ENCODE data around the gene ANO7. TPM values are rescaled to one million over a fixed set of nuclear protein-coding genes. Genes with fewer than 3 reads are reported as not detected.

The ANO7 gene
- total and polyA plus RNA-seq, 2 experiments from 2014 or later: 0.22 to 2.6 TPM

DNA sequence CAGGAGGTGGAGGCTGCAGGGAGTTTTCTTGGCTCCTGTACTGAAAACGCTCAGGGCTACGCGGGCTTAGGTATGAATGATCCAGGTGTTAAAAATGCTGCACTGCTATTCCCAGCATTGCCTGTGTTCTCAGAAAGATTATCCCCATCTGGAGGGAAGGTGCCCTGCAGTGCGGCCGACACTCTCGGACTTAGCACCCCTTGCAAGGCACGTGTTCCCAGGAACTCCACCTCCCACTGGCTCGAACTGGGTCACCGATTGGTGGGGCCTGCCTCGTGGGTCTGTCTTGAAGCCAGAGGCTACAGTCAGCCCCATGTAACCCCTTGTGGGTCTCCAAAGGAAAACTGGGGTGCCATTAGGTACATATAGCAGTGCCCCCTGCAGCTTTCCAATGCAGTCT, 25.7 kb downstream of the ANO7 start:
- TF ChIP-seq EZH2phosphoT487 (IDR thresholded peaks at IDR 0.05; ENCODE audit: insufficient read depth, low read depth): no peak
- TF ChIP-seq EZH2 (IDR thresholded peaks at IDR 0.05; ENCODE audit: insufficient read depth, poor library complexity, severe bottlenecking): no peak

DNA sequence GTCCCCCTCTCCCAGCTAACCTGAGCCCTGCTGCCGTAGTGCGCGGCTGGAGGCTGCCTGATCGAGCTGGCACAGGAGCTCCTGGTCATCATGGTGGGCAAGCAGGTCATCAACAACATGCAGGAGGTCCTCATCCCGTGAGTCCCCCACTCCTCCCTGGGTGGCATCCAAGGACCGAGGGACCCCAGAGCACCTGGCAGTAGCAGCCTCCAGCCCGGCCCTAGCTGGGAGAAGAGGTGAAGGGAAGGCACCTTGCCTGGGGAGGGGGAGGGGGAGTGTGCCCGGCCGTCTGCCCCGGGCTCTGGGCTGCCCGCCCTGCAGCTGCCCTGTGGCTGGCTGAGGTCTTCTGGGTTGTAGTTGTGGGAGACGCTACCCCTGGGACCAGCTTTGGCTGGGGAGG, 26.3 kb downstream of the ANO7 start:
- Histone ChIP-seq H2AFZ (no peak overlapping the region), H4K20me1 (ENCODE audit: insufficient read depth) (no peaks in the 10 kb centered on the region), H3K9me2 (ENCODE audit: insufficient read depth) (no peaks in the 10 kb centered on the region), H3K79me2 (ENCODE audit: insufficient read depth) (no peaks in the 10 kb centered on the region), H3K9ac (no peak overlapping the region), H3K27me3 (replicated peaks; ENCODE audit: insufficient read depth) (peaks cover 17% of the 10 kb centered on the region), H3K9me3 (ENCODE audit: low read depth) (no peaks in the 10 kb centered on the region), H3K4me2 (ENCODE audit: unreplicated experiment) (no peak overlapping the region), H3F3A (ENCODE audit: insufficient read depth) (peaks cover 9% of the 10 kb centered on the region), H3K36me3 (ENCODE audit: low read depth) (no peaks in the 10 kb centered on the region), H3K4me3 (no peak overlapping the region), H3K4me1 (ENCODE audit: insufficient read depth) (peaks cover 11% of the 10 kb centered on the region), H3K27ac (no peak overlapping the region)
- no peak for DNase-seq
- 54 to 65% methylated on average over 8 to 11 of the region's 12 CpGs for WGBS, 2 experiments (ENCODE audit: low coverage in 1 of 2, low lambda C conversion rate in 2 of 2, missing lambda C conversion rate in 2 of 2)
- in situ Hi-C loops (cut with MboI): no loop called here
- no peak for TF ChIP-seq EZH2 (IDR thresholded peaks at IDR 0.05; ENCODE audit: insufficient read depth, poor library complexity, severe bottlenecking)
- TF ChIP-seq EZH2phosphoT487 (IDR thresholded peaks at IDR 0.05; ENCODE audit: insufficient read depth, low read depth): no peak

More for the DNA sequence above, 25.7 kb downstream of the ANO7 start:
- peak; percentile 31 for DNase-seq
- no peaks in the 10 kb centered on the region for H4K20me1 ChIP-seq (ENCODE audit: insufficient read depth)
- peaks cover 6% of the 10 kb centered on the region for H3K4me1 ChIP-seq (ENCODE audit: insufficient read depth)
- H2AFZ ChIP-seq: no peak overlapping the region
- 9 to 16% methylated on average over 10 of the region's 10 CpGs for WGBS, 2 experiments (ENCODE audit: low coverage in 1 of 2, low lambda C conversion rate in 2 of 2, missing lambda C conversion rate in 2 of 2)
- H3K27me3 ChIP-seq (replicated peaks; ENCODE audit: insufficient read depth): peaks cover 17% of the 10 kb centered on the region
- no peaks in the 10 kb centered on the region for H3K36me3 ChIP-seq (ENCODE audit: low read depth)
- no peak overlapping the region for H3K4me2 ChIP-seq (ENCODE audit: unreplicated experiment)
- H3F3A ChIP-seq (ENCODE audit: insufficient read depth): peaks cover 4% of the 10 kb centered on the region; the same call in 1 of the 2 replicates
- no peak overlapping the region for H3K4me3 ChIP-seq
- no peaks in the 10 kb centered on the region for H3K79me2 ChIP-seq (ENCODE audit: insufficient read depth)
- no peak overlapping the region for H3K27ac ChIP-seq
- H3K9me3 ChIP-seq (ENCODE audit: low read depth): no peaks in the 10 kb centered on the region
- no peak overlapping the region for H3K9ac ChIP-seq
- H3K9me2 ChIP-seq (ENCODE audit: insufficient read depth): no peaks in the 10 kb centered on the region
- in situ Hi-C loops (cut with MboI): no loop called here

DNA sequence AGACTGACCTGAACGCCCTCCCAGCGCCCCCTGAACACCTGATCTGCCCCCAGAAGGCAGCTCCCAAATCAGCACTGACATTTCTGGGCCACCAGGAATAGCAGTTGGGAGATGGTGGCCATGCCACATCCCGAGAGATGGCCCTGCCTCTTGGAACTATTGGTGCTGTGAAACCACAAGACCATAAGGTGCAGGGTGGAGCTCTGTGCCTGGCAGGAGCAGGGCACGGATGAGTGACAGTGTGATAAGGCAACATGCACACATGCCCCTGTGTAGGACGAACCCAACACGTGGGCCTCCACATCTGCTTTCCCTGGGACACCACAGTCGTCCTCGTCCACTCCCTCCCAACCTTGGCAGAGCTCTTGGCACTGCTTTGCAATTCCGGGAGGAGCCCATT, 26.9 kb downstream of the ANO7 start:
- in situ Hi-C loops (cut with MboI): no loop called here
- H3K9ac ChIP-seq: no peak overlapping the region
- H3K79me2 ChIP-seq (ENCODE audit: insufficient read depth): no peaks in the 10 kb centered on the region
- H3K27me3 ChIP-seq (replicated peaks; ENCODE audit: insufficient read depth): peaks cover 17% of the 10 kb centered on the region
- no peak overlapping the region for H2AFZ ChIP-seq
- no peak overlapping the region for H3K27ac ChIP-seq
- WGBS, 2 experiments (ENCODE audit: low coverage in 1 of 2, low lambda C conversion rate in 2 of 2, missing lambda C conversion rate in 2 of 2): 15 to 16% methylated on average over 9 of the region's 9 CpGs
- DNase-seq: no peak
- no peaks in the 10 kb centered on the region for H3K9me2 ChIP-seq (ENCODE audit: insufficient read depth)
- no peaks in the 10 kb centered on the region for H3K9me3 ChIP-seq (ENCODE audit: low read depth)
- H4K20me1 ChIP-seq (ENCODE audit: insufficient read depth): no peaks in the 10 kb centered on the region
- H3K36me3 ChIP-seq (ENCODE audit: low read depth): no peaks in the 10 kb centered on the region
- peaks cover 16% of the 10 kb centered on the region for H3K4me1 ChIP-seq (ENCODE audit: insufficient read depth)
- H3F3A ChIP-seq (ENCODE audit: insufficient read depth): peaks cover 16% of the 10 kb centered on the region
- TF ChIP-seq EZH2phosphoT487 (IDR thresholded peaks at IDR 0.05; ENCODE audit: insufficient read depth, low read depth) (no peak), EZH2 (IDR thresholded peaks at IDR 0.05; ENCODE audit: insufficient read depth, poor library complexity, severe bottlenecking) (no peak)
- no peak overlapping the region for H3K4me2 ChIP-seq (ENCODE audit: unreplicated experiment)
- H3K4me3 ChIP-seq: no peak overlapping the region

DNA sequence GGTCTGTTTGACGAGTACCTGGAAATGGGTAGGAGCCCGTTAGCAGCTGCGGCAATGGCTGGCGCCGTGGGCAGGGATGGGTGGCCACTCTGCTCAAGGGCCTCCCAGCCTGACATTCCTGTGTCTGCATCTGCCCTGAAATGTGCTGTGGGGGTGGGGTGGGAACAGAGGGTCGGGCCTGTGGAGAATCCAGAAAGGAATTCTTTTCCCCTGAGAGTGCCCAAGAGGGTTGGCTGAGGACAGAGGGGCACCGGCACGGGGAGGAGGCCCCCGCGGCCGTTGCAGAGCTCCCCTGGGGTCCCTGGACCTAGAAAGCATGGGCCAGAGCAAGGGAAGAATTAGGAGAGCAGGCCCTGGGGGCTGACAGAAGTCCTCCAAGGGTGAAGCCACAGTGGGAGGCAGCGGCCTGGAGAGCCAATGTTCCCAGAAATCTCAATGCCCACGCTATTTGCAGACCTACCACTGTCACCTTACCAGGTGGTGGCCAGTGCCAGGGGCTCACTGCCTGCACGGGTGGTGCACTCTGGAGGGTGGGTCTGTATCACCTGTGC, 27.8 kb downstream of the ANO7 start:
- in situ Hi-C loops (cut with MboI): no loop called here
- H3K79me2 ChIP-seq (ENCODE audit: insufficient read depth): no peaks in the 10 kb centered on the region
- DNase-seq: no peak
- WGBS, 2 experiments (ENCODE audit: low coverage in 1 of 2, low lambda C conversion rate in 2 of 2, missing lambda C conversion rate in 2 of 2): 53 to 63% methylated on average over 10 to 14 of the region's 14 CpGs
- TF ChIP-seq EZH2 (IDR thresholded peaks at IDR 0.05; ENCODE audit: insufficient read depth, poor library complexity, severe bottlenecking) (no peak), EZH2phosphoT487 (IDR thresholded peaks at IDR 0.05; ENCODE audit: insufficient read depth, low read depth) (no peak)
- no peak overlapping the region for H3K9ac ChIP-seq
- H3K9me3 ChIP-seq (ENCODE audit: low read depth): no peaks in the 10 kb centered on the region
- H4K20me1 ChIP-seq (ENCODE audit: insufficient read depth): no peaks in the 10 kb centered on the region
- H3K27me3 ChIP-seq (replicated peaks; ENCODE audit: insufficient read depth): peaks cover 17% of the 10 kb centered on the region
- H2AFZ ChIP-seq: no peak overlapping the region
- no peak overlapping the region for H3K4me2 ChIP-seq (ENCODE audit: unreplicated experiment)
- no peak overlapping the region for H3K27ac ChIP-seq
- H3K36me3 ChIP-seq (ENCODE audit: low read depth): no peaks in the 10 kb centered on the region
- no peak overlapping the region for H3K4me3 ChIP-seq
- peaks cover 18% of the 10 kb centered on the region for H3F3A ChIP-seq (ENCODE audit: insufficient read depth)
- no peaks in the 10 kb centered on the region for H3K9me2 ChIP-seq (ENCODE audit: insufficient read depth)
- peaks cover 16% of the 10 kb centered on the region for H3K4me1 ChIP-seq (ENCODE audit: insufficient read depth)

All from GM23248 (cell line).